Measurements from ENCODE around the gene LRP1B.
"Not testable (repeated sequence)": the region's sequence is repeated elsewhere in the genome, so short reads cannot be mapped to it uniquely, and the experiment has no call there.

The LRP1B gene

DNA sequence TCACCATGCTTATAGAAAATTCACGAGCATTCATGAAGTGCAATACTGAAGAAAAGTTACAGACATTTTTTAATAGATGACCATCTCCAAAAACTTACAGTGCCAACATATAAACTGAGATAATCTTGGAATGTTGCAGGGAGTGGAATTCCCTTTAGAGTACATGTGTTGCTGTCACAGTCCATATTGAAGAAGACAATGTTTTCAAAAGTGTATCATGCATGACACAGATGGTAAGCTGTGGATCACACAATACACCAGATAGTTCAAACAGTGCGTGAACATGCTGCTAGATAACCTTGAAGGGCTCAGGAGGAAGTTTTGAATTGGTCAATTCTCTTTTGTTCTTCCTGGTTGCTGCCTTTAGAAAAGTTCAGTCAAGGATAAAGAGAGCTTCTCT lies 1706.3 kb downstream of the LRP1B start:
- TF ChIP-seq, protein P1, sequence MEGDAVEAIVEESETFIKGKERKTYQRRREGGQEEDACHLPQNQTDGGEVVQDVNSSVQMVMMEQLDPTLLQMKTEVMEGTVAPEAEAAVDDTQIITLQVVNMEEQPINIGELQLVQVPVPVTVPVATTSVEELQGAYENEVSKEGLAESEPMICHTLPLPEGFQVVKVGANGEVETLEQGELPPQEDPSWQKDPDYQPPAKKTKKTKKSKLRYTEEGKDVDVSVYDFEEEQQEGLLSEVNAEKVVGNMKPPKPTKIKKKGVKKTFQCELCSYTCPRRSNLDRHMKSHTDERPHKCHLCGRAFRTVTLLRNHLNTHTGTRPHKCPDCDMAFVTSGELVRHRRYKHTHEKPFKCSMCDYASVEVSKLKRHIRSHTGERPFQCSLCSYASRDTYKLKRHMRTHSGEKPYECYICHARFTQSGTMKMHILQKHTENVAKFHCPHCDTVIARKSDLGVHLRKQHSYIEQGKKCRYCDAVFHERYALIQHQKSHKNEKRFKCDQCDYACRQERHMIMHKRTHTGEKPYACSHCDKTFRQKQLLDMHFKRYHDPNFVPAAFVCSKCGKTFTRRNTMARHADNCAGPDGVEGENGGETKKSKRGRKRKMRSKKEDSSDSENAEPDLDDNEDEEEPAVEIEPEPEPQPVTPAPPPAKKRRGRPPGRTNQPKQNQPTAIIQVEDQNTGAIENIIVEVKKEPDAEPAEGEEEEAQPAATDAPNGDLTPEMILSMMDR (IDR thresholded peaks at IDR 0.05; ENCODE audit: low read depth, low read length): no peak
- no peak for DNase-seq (ENCODE audit: extremely low read depth, low read depth)

DNA sequence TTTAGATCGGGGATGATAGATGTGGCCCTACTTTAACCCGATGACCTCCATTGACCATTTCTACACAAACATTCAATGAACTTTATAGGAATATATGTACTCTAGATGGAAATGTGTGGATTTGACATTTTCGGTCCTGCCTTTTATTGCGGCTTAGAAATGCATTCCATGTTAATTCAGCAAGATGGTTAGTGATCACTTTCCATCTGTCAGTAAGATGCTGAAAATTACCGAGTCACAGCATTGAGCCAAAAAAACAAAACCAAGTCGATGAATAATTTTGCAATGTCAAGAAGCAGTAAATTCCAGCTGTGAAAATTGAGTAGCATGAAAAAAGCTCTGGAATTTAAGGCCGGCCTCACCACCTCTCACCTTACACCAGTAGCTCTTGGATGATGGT lies 1708.1 kb downstream of the LRP1B start:
- TF ChIP-seq, protein P1 (IDR thresholded peaks at IDR 0.05; ENCODE audit: low read depth, low read length): no peak
- DNase-seq (ENCODE audit: extremely low read depth, low read depth): no peak

DNA sequence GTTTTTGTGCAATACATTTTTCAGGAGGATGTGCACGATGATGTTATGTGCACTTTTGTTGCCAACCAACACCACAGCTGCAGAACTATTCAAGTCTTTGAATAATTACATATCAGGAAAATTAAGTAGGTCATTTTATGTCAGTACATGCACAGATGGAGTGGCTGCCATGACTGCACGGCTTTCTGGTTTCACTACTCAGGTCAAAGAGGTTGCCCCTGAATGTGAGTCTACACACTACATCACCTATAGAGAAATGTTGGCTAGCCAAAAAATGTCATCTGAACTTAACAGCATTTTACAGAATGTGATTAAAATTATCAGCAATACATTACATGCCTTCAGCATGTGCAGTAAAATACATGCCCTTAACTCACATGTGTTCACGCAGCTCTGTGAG lies 1713.3 kb downstream of the LRP1B start:
- no peak for DNase-seq (ENCODE audit: extremely low read depth, low read depth)
- TF ChIP-seq, protein P1 (IDR thresholded peaks at IDR 0.05; ENCODE audit: low read depth, low read length): no peak

DNA sequence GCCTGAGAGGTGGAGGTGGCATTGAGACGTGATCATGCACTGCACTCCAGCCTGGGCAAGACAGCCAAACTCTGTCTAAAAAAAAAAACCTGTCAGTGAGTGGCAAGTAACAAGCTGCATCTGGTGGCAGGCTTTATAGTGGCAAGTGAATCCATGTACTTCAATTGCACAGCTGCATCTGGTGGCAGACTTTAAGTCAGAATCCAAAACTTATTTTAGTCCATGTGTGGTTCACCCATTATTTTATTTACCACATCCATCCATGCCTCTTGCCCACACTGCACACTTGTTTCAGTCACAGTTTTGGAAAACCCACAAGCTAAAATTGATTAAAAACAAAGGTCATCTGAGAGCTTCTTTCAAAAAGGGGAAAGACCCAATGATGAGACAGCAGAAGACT lies 1714.2 kb downstream of the LRP1B start:
- TF ChIP-seq, protein P1 (IDR thresholded peaks at IDR 0.05; ENCODE audit: low read depth, low read length): no peak
- no peak for DNase-seq (ENCODE audit: extremely low read depth, low read depth)

DNA sequence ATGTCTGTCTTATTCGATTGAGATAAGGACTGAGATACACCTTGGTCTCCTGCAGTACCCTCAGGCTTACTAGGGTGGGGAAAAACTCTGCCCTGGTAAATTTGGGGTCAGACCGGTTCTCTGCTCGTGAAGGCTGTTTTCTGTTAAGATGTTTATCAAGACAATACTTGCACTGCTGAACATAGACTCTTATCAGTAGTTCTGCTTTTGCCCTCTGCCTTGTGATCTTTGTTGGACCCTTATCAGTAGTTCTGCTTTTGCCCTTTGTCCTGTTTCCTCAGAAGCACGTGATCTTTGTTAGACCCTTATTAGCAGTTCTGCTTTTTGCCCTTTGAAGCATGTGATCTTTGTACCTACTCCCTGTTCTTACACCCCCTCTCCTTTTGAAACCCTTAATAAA lies 1715.8 kb downstream of the LRP1B start:
- not testable (repeated sequence) for DNase-seq (ENCODE audit: extremely low read depth, low read depth)

DNA sequence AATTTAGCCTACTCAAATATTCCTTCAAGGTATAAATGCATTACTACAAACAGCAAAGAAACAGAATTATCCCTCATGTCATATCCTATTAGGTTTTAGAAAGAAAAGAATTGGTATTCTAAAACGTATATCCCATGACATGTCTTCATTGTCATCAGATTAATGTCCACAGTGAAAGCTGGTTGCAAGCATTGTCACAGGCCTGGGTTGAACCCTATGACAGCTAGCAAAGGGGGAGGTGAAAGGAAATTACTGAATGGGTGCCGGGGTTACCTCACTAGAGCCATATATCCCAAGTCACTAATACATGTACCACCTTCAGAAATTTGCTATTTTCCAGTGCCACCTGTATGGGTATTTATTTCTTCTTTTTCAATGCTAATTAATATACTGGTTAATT lies 1720.1 kb downstream of the LRP1B start:
- TF ChIP-seq, protein P1 (IDR thresholded peaks at IDR 0.05; ENCODE audit: low read depth, low read length): no peak
- DNase-seq (ENCODE audit: extremely low read depth, low read depth): no peak

DNA sequence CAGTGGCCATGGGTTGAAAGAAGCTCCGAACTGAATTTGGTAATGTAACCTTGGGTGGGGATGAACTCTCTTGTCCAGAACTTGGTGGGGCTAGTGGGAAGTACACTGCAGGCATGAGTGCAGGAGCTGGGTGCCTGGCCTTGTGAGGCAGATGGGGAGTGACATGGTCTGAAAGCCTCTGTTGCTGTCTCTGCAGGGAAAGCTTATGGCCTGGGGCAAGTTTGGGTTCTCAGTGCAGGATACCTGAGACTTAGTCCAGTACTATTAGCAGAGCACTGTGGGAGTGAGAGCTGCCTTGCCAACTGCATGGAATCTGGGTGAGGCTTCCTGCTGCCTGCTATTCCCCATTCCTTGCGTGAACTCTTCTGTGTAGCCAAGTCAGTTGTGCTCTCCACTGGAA lies 1729.8 kb downstream of the LRP1B start:
- TF ChIP-seq, protein P1 (IDR thresholded peaks at IDR 0.05; ENCODE audit: low read depth, low read length): no peak
- DNase-seq (ENCODE audit: extremely low read depth, low read depth): no peak

DNA sequence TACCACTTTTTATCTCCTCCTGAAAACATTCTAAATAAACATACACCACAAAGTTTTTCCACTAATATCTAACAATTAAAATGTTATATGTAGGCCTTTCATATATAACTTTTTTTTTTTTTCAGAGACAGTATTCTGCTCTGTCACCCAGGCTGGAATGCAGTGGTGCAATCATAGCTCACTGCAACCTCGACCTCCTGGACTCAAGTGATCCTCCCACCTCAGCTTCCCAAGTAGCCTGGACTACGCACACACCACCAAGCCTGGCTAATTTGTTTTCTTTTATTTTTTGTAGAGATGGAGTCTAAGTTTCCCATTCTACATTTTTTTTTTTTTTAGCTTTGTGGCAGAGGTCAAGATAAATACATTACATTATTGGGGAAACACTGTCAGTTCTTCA lies 1738.0 kb downstream of the LRP1B start:
- TF ChIP-seq, protein P1 (IDR thresholded peaks at IDR 0.05; ENCODE audit: low read depth, low read length): no peak

More for the DNA sequence above, 1738.0 kb downstream of the LRP1B start:
- no peak for DNase-seq (ENCODE audit: extremely low read depth, low read depth)

All from AG09319 (cell line).